Immature natural killer cell (primary cell): Measurements from ENCODE around the gene NSMF. TPM values are rescaled to one million over a fixed set of nuclear protein-coding genes. Genes with fewer than 3 reads are reported as not detected.

Source experiments
- DNase-seq, 3 donors: peaks; one replicate each; pipeline ENCODE4 v3.0.0; 2022; ENCODE audit warnings: mixed read lengths in 1 of 3
- H3K27ac Mint-ChIP-seq, 6 donors: one replicate each; pipeline ENCODE4 v1.8.0; 2020; ENCODE audit warnings: mixed read lengths in 6 of 6, mild to moderate bottlenecking in 5 of 6, inconsistent platforms in 4 of 6, moderate library complexity in 3 of 6
- H3K27me3 Mint-ChIP-seq, 3 donors: one replicate each; pipeline ENCODE4 v1.8.0; 2020 to 2021; ENCODE audit warnings: low read depth in 3 of 3, mild to moderate bottlenecking in 3 of 3, mixed read lengths in 3 of 3, moderate library complexity in 3 of 3, inconsistent platforms in 1 of 3
- H3K36me3 Mint-ChIP-seq, 3 donors: one replicate each; pipeline ENCODE4 v1.8.0; 2020; ENCODE audit warnings: mixed read lengths in 3 of 3, inconsistent platforms in 2 of 3, mild to moderate bottlenecking in 2 of 3
- H3K4me1 Mint-ChIP-seq, 2 donors: one replicate each; pipeline ENCODE4 v1.8.0; 2020; ENCODE audit warnings: inconsistent platforms in 2 of 2, mild to moderate bottlenecking in 2 of 2, mixed read lengths in 2 of 2, moderate library complexity in 1 of 2
- H3K4me3 Mint-ChIP-seq, 5 donors: one replicate each; pipeline ENCODE4 v1.8.0; 2020; ENCODE audit warnings: mild to moderate bottlenecking in 5 of 5, mixed read lengths in 5 of 5, inconsistent platforms in 3 of 5, moderate library complexity in 3 of 5
- H3K9me3 Mint-ChIP-seq, 6 donors: one replicate each; pipeline ENCODE4 v1.8.0; 2020; ENCODE audit warnings: mild to moderate bottlenecking in 6 of 6, mixed read lengths in 6 of 6, inconsistent platforms in 4 of 6, moderate library complexity in 3 of 6
- polyA plus RNA-seq, 3 donors: library from polyadenylated mRNA; unstranded; fragments of 300-500 nt; fragmentation: Illumina TruSeq; gene quantifications; one replicate each; pipeline ENCODE4 v1.2.3, GENCODE V29; 2021

NSMF gene
- polyA plus RNA-seq, 3 donors from 2014 or later = 9.4 to 14.3 (median 9.6) TPM

DNA sequence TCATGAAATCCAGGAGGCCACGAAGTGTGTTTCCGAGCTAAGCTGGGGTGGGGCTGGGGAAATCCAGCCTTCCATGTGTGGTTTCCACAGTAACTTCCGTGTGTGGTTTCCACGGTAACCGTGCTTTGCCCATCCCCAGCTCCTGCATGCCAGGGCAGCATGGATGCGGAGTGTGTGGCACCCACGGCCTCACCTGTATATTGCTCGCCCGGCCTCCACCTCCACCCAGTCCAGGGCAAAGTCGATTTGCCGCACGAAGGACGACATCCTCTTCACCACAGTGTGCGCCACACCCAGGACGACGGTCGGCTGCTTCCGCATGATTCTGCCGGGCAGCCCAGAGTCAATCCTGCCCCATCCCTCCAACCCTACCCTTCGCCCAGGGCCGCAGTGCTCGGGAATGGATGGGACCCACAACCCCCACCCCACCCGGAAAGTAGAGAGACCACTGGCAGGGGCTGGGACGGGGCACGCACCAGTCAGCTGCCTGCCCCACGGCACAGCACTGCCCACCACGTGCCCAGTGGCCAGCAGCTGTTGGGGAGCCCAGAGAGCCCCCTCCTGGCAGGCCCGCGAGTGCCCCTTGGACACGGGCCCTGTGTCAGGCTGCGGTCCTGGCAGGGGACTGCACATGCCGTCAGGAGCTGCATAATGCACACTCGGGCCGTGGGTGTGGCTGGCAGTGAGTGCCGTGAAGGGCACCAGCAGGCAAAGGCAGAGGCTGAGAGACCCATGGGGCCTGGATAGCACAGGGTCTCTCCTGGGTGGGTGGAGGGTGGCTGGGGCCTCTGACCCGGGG, 39.0 kb upstream of the NSMF start:
- no peak overlapping the region for H3K4me3 Mint-ChIP-seq
- no peak overlapping the region for H3K27ac Mint-ChIP-seq
- H3K36me3 Mint-ChIP-seq = no peaks in the 10 kb centered on the region

GRCh38 chr9:137496601-137497375, 37.7 kb upstream of the NSMF start:
- H3K27ac Mint-ChIP-seq = peak overlapping the region in 1 of 6 donors; percentile 40
- H3K4me1 Mint-ChIP-seq = peaks cover 0 to 4% of the 10 kb centered on the region in 2 donors
- H3K27me3 Mint-ChIP-seq = peaks cover 3 to 4% (median 3%) of the 10 kb centered on the region in 3 donors
- H3K4me3 Mint-ChIP-seq = no peak overlapping the region
- DNase-seq = no peak
- peaks cover 0 to 2% (median 0%) of the 10 kb centered on the region in 6 donors for H3K9me3 Mint-ChIP-seq
- no peaks in the 10 kb centered on the region for H3K36me3 Mint-ChIP-seq

More for the DNA sequence above, 39.0 kb upstream of the NSMF start:
- Mint-ChIP-seq H3K4me1 (peaks cover 0 to 2% of the 10 kb centered on the region in 2 donors), H3K27me3 (peaks cover 4 to 16% (median 8%) of the 10 kb centered on the region in 3 donors), H3K9me3 (peaks cover 0 to 2% (median 0%) of the 10 kb centered on the region in 6 donors)
- DNase-seq = no peak

GRCh38 chr9:137494550-137495351, 35.6 kb upstream of the NSMF start:
- peaks cover 0 to 4% of the 10 kb centered on the region in 2 donors for H3K4me1 Mint-ChIP-seq
- peaks cover 0 to 2% (median 2%) of the 10 kb centered on the region in 3 donors for H3K27me3 Mint-ChIP-seq
- H3K36me3 Mint-ChIP-seq = no peaks in the 10 kb centered on the region
- H3K27ac Mint-ChIP-seq = no peak overlapping the region
- no peaks in the 10 kb centered on the region for H3K9me3 Mint-ChIP-seq
- no peak overlapping the region for H3K4me3 Mint-ChIP-seq
- no peak for DNase-seq

- H3K27ac Mint-ChIP-seq = peak overlapping the region in 1 of 6 donors; percentile 25
- peaks cover 0 to 6% (median 2%) of the 10 kb centered on the region in 3 donors for H3K27me3 Mint-ChIP-seq
- H3K4me1 Mint-ChIP-seq = peaks cover 0 to 4% of the 10 kb centered on the region in 2 donors
- peak overlapping the region in 1 of 5 donors; percentile 53 for H3K4me3 Mint-ChIP-seq
- no peak for DNase-seq
- no peaks in the 10 kb centered on the region for H3K9me3 Mint-ChIP-seq
- no peaks in the 10 kb centered on the region for H3K36me3 Mint-ChIP-seq
Measured at GRCh38 chr9:137494104-137494544, 35.0 kb upstream of the NSMF start.

DNA sequence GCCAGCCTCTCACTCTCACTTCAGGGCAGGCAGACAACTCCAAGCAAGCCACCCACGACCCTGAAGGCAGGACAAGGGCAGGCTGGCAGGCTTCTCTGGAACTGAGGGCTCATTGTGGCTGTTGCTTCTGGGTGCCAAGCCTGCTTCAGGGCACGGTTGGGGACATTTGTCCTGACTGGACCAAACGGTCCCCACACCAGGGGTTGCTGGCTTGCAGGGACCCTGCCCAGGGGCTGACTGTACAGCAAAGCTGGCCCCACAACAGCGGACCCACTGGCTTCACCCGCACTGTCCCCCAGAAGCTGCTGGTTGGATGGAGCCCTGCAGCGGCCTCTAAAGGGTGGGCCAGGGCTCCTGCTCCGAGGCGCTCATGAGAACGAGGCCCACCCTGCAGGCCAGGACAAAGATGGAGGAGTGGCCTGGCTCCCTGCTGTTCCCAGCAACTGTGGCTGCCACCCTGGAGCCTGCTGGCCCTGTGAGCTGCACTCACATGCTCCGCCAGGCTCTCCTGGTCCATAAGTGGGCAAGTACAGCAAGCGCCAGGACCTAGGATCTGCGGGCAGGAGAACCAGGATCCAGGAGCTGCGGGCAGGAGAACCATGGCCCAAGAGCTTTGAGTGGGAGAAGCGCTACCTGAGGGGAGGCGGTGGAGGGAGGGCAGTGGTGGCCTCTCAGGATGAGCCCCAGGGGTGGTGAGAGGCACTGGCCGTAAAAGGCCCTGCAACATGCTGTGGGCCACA, 34.4 kb upstream of the NSMF start:
- no peak for DNase-seq
- H3K27ac Mint-ChIP-seq = no peak overlapping the region

GRCh38 chr9:137492464-137493363, 33.6 kb upstream of the NSMF start:
- H3K4me1 Mint-ChIP-seq = peaks cover 0 to 4% of the 10 kb centered on the region in 2 donors
- no peak for DNase-seq

More for the DNA sequence above, 34.4 kb upstream of the NSMF start:
- Mint-ChIP-seq H3K36me3 (no peaks in the 10 kb centered on the region), H3K4me3 (no peak overlapping the region), H3K9me3 (no peaks in the 10 kb centered on the region), H3K27me3 (peaks cover 0 to 6% (median 2%) of the 10 kb centered on the region in 3 donors), H3K4me1 (peaks cover 0 to 4% of the 10 kb centered on the region in 2 donors)

DNA sequence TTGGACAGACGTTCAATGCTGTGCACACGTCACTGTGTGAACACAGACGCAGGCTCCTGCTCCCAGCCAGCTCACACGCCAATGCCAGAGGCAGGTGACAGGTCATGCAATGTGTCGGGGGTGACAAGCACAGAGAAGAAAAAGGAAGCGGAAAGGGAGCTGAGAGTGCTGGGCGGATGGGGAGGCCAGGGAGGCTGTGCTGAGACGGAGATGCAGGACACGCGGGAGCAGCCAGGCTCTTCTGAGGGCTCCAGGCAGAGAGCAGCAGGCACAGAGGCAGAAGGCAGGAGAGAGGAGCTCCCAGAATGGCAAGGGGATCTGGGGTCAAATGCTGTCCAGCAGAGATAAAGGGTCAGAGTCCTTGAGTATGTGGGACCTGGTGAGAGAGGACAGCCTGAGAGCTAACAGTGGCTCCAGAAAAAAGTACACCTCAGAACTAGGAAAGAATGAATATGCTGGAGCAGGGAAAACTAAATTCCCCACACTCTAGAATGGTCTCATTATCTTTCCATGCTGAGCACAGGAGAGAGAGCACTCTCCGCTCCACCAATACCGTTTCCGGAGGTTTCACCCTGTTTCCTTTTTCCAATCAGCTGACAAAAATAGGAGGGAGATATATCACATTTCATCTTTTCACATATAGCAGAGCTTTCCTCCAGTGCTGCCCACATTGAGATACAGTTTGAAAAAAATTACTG, 32.8 kb upstream of the NSMF start:
- Mint-ChIP-seq H3K27ac (no peak overlapping the region), H3K9me3 (no peaks in the 10 kb centered on the region), H3K4me1 (peaks cover 0 to 4% of the 10 kb centered on the region in 2 donors), H3K27me3 (peaks cover 0 to 6% (median 2%) of the 10 kb centered on the region in 3 donors), H3K36me3 (no peaks in the 10 kb centered on the region), H3K4me3 (no peak overlapping the region)
- no peak for DNase-seq

More at GRCh38 chr9:137492464-137493363, 33.6 kb upstream of the NSMF start:
- Mint-ChIP-seq H3K27ac (no peak overlapping the region), H3K4me3 (no peak overlapping the region), H3K27me3 (peaks cover 0 to 6% (median 2%) of the 10 kb centered on the region in 3 donors), H3K9me3 (no peaks in the 10 kb centered on the region), H3K36me3 (no peaks in the 10 kb centered on the region)

- H3K4me1 Mint-ChIP-seq = peaks cover 0 to 4% of the 10 kb centered on the region in 2 donors
- DNase-seq = no peak
- no peaks in the 10 kb centered on the region for H3K9me3 Mint-ChIP-seq
- peaks cover 0 to 4% (median 2%) of the 10 kb centered on the region in 3 donors for H3K27me3 Mint-ChIP-seq
- H3K27ac Mint-ChIP-seq = no peak overlapping the region
- H3K36me3 Mint-ChIP-seq = no peaks in the 10 kb centered on the region
- H3K4me3 Mint-ChIP-seq = no peak overlapping the region
Measured at GRCh38 chr9:137490532-137491186, 31.5 kb upstream of the NSMF start.

DNA sequence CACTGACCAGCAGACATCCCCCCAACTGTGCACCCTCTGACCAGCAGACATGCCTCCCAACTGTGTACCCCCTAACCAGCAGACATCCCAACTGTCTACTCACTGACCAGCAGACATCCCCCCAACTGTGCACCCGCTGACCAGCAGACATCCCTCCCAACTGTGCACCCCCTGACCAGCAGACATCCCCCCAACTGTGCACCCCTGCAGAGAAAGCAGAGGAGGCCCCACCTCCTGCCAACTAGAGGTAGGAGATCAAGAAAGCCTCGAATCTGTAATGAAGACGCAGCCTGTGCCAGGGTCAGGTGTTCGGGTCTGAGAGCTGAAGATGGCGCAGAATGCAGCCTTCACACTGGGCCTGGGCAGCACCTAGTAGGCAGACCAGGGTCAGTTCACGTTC, 29.8 kb upstream of the NSMF start:
- Mint-ChIP-seq H3K27ac (no peak overlapping the region), H3K27me3 (peaks cover 0 to 4% (median 4%) of the 10 kb centered on the region in 3 donors), H3K4me3 (no peak overlapping the region), H3K36me3 (no peaks in the 10 kb centered on the region), H3K4me1 (peaks cover 0 to 2% of the 10 kb centered on the region in 2 donors), H3K9me3 (no peaks in the 10 kb centered on the region)
- no peak for DNase-seq

GRCh38 chr9:137488327-137488653, 29.2 kb upstream of the NSMF start:
- Mint-ChIP-seq H3K36me3 (no peaks in the 10 kb centered on the region), H3K9me3 (no peaks in the 10 kb centered on the region), H3K27ac (no peak overlapping the region), H3K4me1 (peaks cover 0 to 2% of the 10 kb centered on the region in 2 donors), H3K4me3 (no peak overlapping the region), H3K27me3 (peaks cover 0 to 4% (median 4%) of the 10 kb centered on the region in 3 donors)
- DNase-seq = no peak

- Mint-ChIP-seq H3K27me3 (peaks cover 0 to 4% (median 4%) of the 10 kb centered on the region in 3 donors), H3K36me3 (no peaks in the 10 kb centered on the region), H3K9me3 (no peaks in the 10 kb centered on the region), H3K27ac (no peak overlapping the region), H3K4me1 (peaks cover 0 to 2% of the 10 kb centered on the region in 2 donors), H3K4me3 (no peak overlapping the region)
- no peak for DNase-seq
Measured at GRCh38 chr9:137487454-137488326, 28.6 kb upstream of the NSMF start.
